Breast epithelium (tissue), 4 donors: ENCODE data around the gene C2orf81. TPM values are rescaled to one million over a fixed set of nuclear protein-coding genes. Genes with fewer than 3 reads are reported as not detected.

Experiments
- DNase-seq, 2 donors: peaks; one replicate each; pipeline ENCODE4 v3.0.0-alpha.2; 2019; ENCODE audit warnings: low spot score in 2 of 2
- H3K27ac ChIP-seq, 2 donors: fragments of 200-600 bp; sonication (generic) in 1 of 2; one replicate each; pipeline ENCODE4 v1.5.1; 2016 to 2019; ENCODE audit warnings: mild to moderate bottlenecking in 1 of 2
- H3K27me3 ChIP-seq, 2 donors: fragments of 200-600 bp; sonication (generic) in 1 of 2; one replicate each; pipeline versions ENCODE4 v1.5.1 to v1.6.0; 2017 to 2019; ENCODE audit warnings: control low read depth in 1 of 2, mild to moderate bottlenecking in 1 of 2
- H3K36me3 ChIP-seq: fragments of 200-600 bp; one replicate; pipeline ENCODE4 v1.5.1; 2019
- H3K4me1 ChIP-seq, 2 donors: fragments of 200-600 bp; sonication (generic); one replicate each; pipeline ENCODE4 v1.5.1; 2016 to 2019; ENCODE audit warnings: control low read depth in 1 of 2
- H3K4me3 ChIP-seq, 3 donors: fragments of 200-600 bp; sonication (generic); 1 replicate in 2 of 3; 2 replicates in 1 of 3; pipeline ENCODE4 v1.5.1; 2016 to 2019; ENCODE audit warnings: mild to moderate bottlenecking in 3 of 3, moderate library complexity in 2 of 3
- H3K9me3 ChIP-seq, 2 donors: fragments of 200-600 bp; sonication (generic) in 1 of 2; one replicate each; pipeline ENCODE4 v1.5.1; 2016 to 2019; ENCODE audit warnings: control low read depth in 1 of 2
- POLR2A ChIP-seq: fragments of 450-650 bp; IDR thresholded peaks from one replicate; pipeline ENCODE4 v1.6.1; 2016; ENCODE audit warnings: antibody characterized with exemption, mild to moderate bottlenecking, moderate library complexity
- POLR2AphosphoS5 ChIP-seq, 3 donors: sonication (generic); formaldehyde crosslinking; IDR thresholded peaks; one replicate each; pipeline ENCODE4 v1.6.1; 2017; ENCODE audit warnings: antibody characterized with exemption in 3 of 3
- intact Hi-C: fragments of 100-400 bp; cut with DNase I; formaldehyde crosslinking; loops from one replicate; pipeline ENCODE4 v1.15.1; 2023; ENCODE audit warnings: low total_unique reads
- total RNA-seq, 3 donors: library from RNA; depleted of rRNA; stranded (reverse); fragments of >200 nt; gene quantifications; one replicate each; pipeline ENCODE4 v1.1.0, GENCODE V29; 2016
- TF ChIP-seq, protein P1 (sequence below), 3 donors: fragments of 450-650 bp; IDR thresholded peaks; one replicate each; pipeline ENCODE4 v1.5.1; 2016 to 2017; ENCODE audit warnings: antibody characterized with exemption in 3 of 3, mild to moderate bottlenecking in 3 of 3, moderate library complexity in 3 of 3

Gene C2orf81
- total RNA-seq, 3 donors from 2014 or later: 0.64 to 1.6 (median 1.3) TPM

GRCh38 chr2:74391580-74392448 is 29.6 kb downstream of the C2orf81 start:
- intact Hi-C loops: no loop called here
- TF ChIP-seq POLR2A: no peak
- peak; percentile 47 to 63 (median 48) for TF ChIP-seq POLR2AphosphoS5 (IDR thresholded peaks at IDR 0.05)
- TF ChIP-seq, protein P1, sequence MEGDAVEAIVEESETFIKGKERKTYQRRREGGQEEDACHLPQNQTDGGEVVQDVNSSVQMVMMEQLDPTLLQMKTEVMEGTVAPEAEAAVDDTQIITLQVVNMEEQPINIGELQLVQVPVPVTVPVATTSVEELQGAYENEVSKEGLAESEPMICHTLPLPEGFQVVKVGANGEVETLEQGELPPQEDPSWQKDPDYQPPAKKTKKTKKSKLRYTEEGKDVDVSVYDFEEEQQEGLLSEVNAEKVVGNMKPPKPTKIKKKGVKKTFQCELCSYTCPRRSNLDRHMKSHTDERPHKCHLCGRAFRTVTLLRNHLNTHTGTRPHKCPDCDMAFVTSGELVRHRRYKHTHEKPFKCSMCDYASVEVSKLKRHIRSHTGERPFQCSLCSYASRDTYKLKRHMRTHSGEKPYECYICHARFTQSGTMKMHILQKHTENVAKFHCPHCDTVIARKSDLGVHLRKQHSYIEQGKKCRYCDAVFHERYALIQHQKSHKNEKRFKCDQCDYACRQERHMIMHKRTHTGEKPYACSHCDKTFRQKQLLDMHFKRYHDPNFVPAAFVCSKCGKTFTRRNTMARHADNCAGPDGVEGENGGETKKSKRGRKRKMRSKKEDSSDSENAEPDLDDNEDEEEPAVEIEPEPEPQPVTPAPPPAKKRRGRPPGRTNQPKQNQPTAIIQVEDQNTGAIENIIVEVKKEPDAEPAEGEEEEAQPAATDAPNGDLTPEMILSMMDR (IDR thresholded peaks at IDR 0.05): peak; percentile 92 to 96 (median 92)
- peaks cover 4 to 9% of the 10 kb centered on the region in 2 donors for H3K4me1 ChIP-seq
- peak; percentile 82 to 93 for DNase-seq
- no peaks in the 10 kb centered on the region for H3K36me3 ChIP-seq
- H3K27me3 ChIP-seq: no peaks in the 10 kb centered on the region
- no peaks in the 10 kb centered on the region for H3K9me3 ChIP-seq
- peak overlapping the region; percentile 96 to 97 for H3K27ac ChIP-seq
- peak overlapping the region; percentile 92 to 97 (median 96) for H3K4me3 ChIP-seq

- H3K27me3 ChIP-seq: no peaks in the 10 kb centered on the region
- intact Hi-C loops: no loop called here
- peaks cover 4 to 9% of the 10 kb centered on the region in 2 donors for H3K4me1 ChIP-seq
- no peaks in the 10 kb centered on the region for H3K9me3 ChIP-seq
- H3K27ac ChIP-seq: peak overlapping the region; percentile 96 to 97
- no peaks in the 10 kb centered on the region for H3K36me3 ChIP-seq
- DNase-seq: no peak
- peak overlapping the region; percentile 92 to 97 (median 96) for H3K4me3 ChIP-seq
- TF ChIP-seq POLR2AphosphoS5 (IDR thresholded peaks at IDR 0.05): no peak
- no peak for TF ChIP-seq POLR2A
- TF ChIP-seq, protein P1 (IDR thresholded peaks at IDR 0.05): no peak
Observed at GRCh38 chr2:74391209-74391579, 30.2 kb downstream of the C2orf81 start.

GRCh38 chr2:74390606-74391005 is 30.8 kb downstream of the C2orf81 start:
- DNase-seq: no peak
- TF ChIP-seq POLR2A (no peak), POLR2AphosphoS5 (IDR thresholded peaks at IDR 0.05) (no peak)
- TF ChIP-seq, protein P1 (IDR thresholded peaks at IDR 0.05): no peak
- intact Hi-C loops: no loop called here
- Histone ChIP-seq H3K36me3 (no peaks in the 10 kb centered on the region), H3K9me3 (no peaks in the 10 kb centered on the region), H3K4me1 (peaks cover 4 to 9% of the 10 kb centered on the region in 2 donors), H3K27ac (no peak overlapping the region), H3K4me3 (peak overlapping the region; percentile 92 to 97 (median 96)), H3K27me3 (no peaks in the 10 kb centered on the region)

DNA sequence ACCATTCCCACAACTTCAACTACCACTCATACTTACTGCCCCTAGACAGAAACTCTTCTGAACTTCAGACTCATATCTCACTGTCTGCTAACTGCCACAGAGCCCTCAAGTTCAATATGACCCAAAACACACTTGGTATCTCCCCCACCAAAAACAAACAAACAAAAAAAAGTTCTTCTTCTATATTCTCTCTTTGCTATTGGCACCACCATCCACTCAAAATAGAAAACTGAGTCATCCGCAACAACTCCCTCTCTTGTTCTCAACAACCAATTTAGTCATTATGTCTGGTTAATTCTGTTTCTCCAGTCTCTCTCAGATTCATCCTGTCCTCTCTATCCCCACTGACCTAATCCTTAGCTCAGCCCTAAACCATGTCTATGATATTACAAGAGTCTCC is 34.1 kb downstream of the C2orf81 start:
- H3K4me3 ChIP-seq: no peak overlapping the region
- no peaks in the 10 kb centered on the region for H3K27me3 ChIP-seq
- intact Hi-C loops: no loop called here
- TF ChIP-seq POLR2AphosphoS5 (IDR thresholded peaks at IDR 0.05): no peak
- TF ChIP-seq, protein P1 (IDR thresholded peaks at IDR 0.05): no peak
- TF ChIP-seq POLR2A: no peak
- H3K4me1 ChIP-seq: peaks cover 4 to 15% of the 10 kb centered on the region in 2 donors
- no peaks in the 10 kb centered on the region for H3K9me3 ChIP-seq
- no peak for DNase-seq
- H3K36me3 ChIP-seq: no peaks in the 10 kb centered on the region
- peak overlapping the region in 1 of 2 donors; percentile 9 for H3K27ac ChIP-seq

DNA sequence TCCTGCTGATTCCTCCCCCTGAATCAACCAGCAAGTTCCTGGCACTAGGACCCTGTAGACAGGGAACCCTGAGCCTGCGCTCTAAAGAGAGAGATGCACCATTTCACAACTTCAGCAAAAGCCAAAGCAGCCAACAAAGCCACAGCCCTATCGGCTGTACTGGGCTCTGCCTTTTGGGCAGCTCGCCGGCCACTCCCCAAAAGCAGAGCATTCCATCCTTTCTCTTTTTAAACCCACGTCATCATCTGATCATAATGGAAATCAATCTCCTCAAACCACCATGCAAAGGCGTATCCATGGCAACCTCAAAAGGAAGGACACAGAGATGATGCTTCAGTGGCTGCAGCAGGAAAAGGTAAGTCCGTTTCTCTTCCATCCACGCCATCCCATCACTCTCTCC is 36.0 kb downstream of the C2orf81 start:
- H3K27me3 ChIP-seq: no peaks in the 10 kb centered on the region
- no peaks in the 10 kb centered on the region for H3K36me3 ChIP-seq
- H3K4me1 ChIP-seq: peaks cover 4 to 22% of the 10 kb centered on the region in 2 donors
- H3K4me3 ChIP-seq: no peak overlapping the region
- DNase-seq: no peak
- no peaks in the 10 kb centered on the region for H3K9me3 ChIP-seq
- intact Hi-C loops: no loop called here
- peak overlapping the region in 1 of 2 donors; percentile 50 for H3K27ac ChIP-seq
- TF ChIP-seq POLR2A (no peak), POLR2AphosphoS5 (IDR thresholded peaks at IDR 0.05) (no peak)
- TF ChIP-seq, protein P1 (IDR thresholded peaks at IDR 0.05): no peak
